HG03558 (cell line): Measurements from ENCODE around the gene ISG20L2.
"Not testable (repeated sequence)": the region's sequence is repeated elsewhere in the genome, so short reads cannot be mapped to it uniquely, and the experiment has no call there.

Source experiments
- ATAC-seq: cut with Tn5 transposase; IDR thresholded peaks from one replicate; pipeline ENCODE4 v1.9.1; 2021; ENCODE audit warnings: moderate number of reproducible peaks; ENCODE audit not compliant: unreplicated experiment; ENCODE audit errors: extremely low read depth

ISG20L2 gene, protein sequence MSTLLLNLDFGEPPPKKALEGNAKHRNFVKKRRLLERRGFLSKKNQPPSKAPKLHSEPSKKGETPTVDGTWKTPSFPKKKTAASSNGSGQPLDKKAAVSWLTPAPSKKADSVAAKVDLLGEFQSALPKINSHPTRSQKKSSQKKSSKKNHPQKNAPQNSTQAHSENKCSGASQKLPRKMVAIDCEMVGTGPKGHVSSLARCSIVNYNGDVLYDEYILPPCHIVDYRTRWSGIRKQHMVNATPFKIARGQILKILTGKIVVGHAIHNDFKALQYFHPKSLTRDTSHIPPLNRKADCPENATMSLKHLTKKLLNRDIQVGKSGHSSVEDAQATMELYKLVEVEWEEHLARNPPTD

DNA sequence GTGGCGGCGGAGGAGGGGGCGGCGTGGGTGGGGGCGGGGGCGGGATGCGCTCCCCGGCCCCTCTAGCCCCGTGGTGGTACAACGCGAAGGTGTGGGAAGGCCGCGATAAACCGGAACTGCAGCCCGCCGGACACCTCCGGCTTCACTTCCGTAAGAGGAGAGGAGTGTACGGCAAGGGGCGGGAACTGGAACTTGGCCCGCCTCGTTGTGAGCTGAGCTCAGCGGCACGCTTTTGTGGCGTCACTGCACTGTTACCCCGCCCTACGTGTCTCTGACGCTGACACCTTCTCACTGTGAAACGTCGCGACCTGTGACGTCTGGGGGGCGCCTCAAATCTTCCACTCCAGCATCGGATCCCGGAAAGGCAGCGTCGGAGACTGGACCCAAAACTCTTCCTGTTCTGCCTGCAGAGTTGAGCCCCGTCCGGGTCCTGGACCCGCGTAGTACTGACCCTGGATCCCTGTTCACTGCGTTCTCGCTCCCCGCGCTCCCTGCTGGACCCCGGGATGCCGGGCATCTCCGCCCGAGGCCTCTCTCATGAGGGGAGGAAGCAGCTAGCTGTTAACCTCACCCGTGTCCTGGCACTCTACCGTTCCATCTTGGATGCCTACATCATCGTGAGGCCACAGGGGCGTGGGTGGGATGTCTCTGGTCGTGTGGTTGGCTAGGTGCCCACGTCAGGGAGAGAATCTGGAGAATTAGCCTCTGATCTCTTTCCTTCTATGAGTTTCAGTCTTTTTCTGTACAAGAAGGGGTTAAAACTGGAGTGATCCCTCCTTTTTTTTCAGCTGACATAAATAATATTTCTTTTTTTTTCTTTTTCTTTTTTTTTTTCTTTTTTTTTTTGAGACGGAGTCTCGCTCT, at the start of gene ISG20L2:
Gene ISG20L2 (minus strand): TSS at position 168 of the 864 bp plus-strand sequence. CDS start 1,114 bp downstream, outside the sequence.
- peak; percentile 69 for ATAC-seq

DNA sequence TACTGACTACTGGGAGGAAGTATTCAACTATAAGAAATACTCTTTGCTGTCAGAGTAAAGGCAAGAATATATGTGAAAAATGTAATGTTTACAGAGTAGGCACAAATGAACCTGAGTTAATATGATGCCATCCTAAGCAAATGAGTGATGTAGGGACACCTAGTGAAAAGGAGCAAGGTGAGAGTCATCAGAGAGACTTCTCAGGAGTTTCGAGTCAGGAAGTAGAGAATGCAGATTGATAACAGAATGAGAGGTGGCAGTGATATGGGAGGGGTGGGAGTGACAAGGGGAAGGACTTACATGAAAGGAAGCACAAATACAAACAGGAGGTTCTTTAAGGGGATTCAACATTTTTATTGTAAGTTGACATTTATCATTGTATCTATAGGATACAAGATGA, 49.0 kb upstream of the ISG20L2 start:
- no peak for ATAC-seq

DNA sequence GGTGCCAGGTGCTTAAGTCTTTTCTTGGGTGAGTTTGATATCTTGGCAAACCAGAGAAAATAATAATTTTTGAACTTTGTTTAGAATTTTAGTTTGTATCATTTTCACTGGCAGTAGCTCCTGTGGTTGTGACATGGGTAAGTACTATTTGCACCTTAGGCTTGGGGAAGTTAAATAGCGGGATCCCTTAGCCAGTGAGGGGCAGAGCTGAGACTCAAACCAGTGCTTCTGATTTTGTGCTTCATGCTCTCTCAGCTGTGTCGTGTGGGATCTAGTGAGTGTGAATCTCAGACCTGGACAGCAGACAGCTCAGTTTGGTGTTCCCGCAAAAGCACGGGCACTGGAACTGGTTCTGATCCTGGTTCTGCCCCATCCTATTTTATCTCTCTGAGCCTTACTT, 48.4 kb upstream of the ISG20L2 start:
- ATAC-seq, result no peak

DNA sequence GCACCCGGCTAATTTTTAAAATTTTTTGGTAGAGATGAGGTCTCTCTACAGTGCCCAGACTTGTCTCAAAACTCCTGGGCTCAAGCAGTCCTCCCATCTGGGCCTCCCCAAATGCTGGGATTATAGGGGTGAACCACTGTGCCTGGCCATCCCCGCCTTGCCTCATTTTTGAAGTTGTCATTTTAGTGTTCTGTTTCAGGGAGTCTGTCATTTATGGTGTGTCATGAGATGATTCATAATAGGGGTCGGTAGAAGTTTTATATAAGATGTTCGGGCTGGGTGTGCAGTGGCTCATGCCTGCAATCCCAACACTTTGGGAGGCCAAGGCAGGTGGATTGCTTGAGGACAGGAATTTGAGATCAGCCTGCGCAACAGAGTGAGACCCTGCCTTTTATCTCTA, 47.2 kb upstream of the ISG20L2 start:
- ATAC-seq, result no peak

DNA sequence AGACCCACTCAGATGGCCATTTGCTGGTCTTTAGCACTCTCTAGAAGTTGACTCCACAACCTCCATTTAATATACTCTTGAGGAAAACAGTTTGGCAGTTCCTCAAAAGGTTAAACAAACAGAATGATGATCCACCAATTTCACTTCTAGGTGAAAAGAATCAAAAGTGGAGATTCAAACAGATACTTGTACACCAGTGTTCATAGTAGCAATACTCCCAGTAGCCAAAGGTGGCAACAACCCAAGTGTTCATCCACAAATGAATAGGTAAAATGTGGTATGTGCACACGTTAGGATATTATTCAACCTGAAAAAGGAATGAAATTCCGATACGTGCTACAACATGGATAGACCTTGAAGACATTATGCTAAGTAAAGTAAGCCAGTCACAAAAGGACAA, 45.0 kb upstream of the ISG20L2 start:
- no peak for ATAC-seq

DNA sequence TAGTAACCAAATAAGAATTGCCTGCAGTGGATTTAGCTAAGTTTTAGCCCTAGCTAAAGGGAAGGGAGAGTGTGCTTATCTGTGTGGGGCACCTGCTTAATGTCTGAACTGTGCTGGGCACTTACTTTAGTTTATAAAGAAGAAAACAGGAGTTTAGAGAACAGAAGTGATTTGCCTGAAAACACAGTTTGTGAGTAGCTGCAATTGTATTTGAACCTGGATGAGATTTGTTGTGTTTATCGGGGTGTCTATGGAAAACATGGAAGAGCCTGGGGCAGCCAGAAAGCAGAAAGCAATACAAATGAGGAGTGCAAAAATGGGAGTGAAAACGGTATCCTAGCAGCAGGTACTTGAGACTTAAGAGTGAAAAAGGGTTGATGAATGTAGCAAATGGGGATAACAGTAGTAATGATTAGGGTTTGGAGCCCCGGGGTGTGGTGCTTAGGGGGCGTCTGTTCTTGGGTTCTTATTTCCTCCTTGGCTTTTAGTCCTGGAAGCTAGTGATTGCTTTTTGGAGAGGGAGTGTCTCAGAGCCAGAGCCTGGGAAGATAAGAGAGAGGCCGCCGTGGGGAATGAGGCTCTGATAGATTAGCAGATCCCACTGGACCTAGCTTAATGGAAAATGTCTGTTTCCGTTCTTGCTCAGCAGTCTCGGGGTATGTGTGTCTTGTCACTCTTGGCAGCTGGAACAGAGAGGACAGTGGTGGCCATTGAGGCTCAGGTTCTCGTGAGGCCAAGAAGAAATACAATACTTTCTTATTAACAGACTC, 44.3 kb upstream of the ISG20L2 start:
- no peak for ATAC-seq

DNA sequence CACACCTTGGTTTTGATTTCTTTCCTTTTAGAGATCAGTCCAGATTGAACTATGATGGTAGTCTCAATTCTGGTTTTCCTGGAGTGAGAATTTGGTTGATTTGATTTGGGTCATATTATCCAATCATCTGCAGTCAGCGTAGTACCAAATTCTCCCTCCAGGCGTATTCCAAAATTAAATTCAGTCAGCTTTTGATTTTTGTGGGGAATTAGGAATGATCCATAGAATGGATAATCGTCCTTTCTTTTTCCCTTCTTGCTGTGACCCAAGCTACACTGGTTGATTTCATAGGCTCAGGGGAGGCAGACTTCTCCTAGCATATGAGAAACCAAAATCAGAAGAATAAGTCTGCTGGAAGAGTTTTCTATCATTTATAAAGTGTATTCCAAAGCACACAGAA, 43.7 kb upstream of the ISG20L2 start:
- no peak for ATAC-seq

DNA sequence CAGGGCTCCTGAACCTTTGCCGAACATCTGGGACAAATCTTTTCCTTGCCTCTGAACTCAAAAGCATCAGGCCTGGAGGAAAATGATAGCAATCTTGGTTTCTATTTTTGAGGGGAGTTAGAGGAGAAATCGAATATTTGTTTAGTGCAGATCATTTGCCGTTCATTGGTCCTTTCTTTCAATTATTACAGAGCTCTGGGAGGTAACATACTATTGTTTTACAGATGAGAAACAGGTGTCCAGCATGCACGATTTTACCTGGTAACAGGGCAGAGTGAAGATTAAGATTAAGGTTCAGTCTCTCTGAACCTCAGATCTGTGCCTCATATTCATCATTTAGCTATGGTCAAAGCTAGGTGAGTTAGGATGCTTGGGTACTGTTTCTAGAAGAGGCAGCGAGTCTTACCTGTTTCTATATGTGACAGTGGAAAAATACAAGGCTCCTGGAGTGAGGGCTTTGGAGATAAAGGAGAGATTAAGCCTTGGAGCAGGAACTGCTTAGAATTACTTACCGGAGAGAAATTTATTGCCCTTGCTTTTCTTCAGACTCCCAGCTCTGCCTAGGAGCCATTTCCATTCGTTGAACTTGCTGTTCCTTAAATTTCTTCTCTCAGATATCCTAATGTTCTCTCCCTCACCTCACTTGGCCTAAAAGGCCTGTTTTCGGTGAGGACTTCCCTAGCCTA, 40.2 kb upstream of the ISG20L2 start:
- no peak for ATAC-seq

DNA sequence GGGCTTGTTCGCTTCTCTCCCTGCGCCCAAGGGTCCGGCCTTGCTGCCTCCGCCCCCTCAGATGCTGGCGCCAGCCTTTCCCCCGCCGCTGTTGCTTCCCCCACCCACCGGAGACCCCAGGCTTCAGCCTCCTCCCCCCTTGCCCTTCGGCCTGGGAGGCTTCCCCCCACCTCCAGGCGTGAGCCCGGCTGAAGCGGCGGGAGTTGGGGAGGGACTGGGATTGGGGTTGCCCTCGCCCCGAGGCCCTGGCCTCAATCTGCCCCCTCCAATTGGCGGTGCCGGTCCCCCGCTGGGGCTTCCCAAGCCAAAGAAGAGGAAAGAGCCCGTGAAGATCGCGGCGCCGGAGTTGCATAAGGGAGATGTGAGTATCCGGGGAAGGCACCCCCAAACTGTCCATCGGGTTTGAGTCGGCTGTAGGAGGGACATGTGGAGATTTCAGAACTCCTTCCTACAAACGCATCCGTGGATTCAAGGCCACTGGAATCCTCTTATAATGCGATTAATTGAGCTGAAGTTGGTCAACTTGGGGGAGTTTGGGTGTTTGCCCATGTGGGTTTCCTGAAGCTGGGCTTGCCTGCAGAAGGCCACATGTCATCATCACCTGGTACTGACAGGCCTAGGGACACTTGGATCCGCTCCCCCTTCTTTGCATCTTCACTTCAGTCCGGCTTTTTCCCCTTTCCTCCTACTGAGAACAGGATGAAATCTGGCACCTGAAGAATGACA, 39.5 kb upstream of the ISG20L2 start:
- no peak for ATAC-seq

DNA sequence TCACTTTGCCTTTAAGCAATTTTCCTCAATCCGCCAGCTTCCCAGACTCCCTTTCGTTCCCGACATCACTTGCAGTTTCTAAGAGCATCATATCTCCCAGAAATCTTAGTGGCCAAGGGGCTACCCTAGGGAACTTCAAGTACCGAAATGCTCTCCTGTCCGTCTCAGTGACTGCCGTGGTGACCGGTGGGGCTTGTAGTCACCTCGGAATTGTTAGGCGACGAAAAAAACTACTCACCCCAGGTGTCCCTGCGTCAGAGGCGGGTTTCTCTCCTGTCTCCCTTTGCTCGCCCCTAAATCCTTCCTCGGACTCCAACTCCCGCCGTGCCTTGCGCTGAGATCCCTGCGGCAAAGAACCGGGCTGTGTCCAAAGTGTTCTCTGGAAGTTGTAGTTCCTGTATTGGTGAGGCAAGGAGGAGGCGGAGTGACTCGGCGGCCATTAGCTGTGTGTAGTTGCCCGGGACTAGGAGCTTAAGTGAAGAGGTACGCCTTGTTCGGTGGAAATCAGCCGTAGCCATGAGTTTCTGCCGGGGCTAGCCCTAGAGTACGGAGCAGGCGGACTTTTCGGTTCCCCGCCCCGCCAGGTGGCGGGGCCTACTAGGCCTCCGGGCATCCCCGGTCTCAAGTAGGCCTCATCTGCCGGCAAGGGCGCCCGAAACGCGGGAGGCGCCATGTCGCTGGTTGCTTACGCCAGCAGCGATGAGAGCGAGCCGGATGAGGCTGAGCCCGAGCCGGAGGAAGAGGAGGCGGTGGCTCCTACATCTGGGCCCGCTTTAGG, 38.7 kb upstream of the ISG20L2 start, which contains the start of gene PRCC:
Gene PRCC (plus strand): TSS at position 435 of the 778 bp plus-strand sequence. CDS start 237 bp downstream, at position 672.
- peak; percentile 90 for ATAC-seq

DNA sequence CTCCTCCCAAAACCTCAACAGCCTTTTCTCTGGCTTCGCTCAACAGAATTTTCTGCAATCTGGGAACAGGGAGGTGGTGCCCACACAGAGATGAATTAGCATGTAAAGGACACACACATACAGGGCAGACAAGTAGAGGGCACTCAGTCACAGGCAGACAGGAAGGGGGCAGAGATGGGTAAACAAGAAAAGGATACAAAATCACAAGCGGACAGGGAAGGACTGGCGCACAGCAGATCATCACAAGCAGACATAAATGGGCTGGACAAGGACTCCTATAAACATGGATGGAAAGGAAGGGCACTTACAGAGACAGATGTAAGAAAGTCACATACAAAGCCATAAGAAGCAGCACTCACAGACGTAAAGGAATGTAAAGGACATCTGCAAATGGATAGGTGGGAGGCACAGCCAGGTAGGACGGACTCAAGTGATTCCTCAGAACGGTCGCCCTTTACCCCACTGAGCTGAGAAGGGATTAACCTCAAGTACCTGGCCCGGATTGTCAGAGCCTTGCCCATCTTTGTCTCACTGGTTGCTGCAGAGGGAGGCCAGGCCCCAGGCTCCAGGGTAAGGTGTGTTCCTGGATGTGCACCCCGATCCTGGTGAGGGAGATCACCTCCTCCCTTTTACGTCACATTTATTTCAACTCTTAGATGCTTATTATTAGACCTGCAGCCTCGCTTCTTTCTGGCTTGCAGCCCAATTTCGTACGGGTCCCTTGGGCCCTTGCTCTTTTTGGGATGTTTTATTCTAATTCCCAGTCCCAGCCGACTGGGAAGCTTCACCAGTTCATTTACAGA, 37.9 kb upstream of the ISG20L2 start:
- ATAC-seq, result no peak

DNA sequence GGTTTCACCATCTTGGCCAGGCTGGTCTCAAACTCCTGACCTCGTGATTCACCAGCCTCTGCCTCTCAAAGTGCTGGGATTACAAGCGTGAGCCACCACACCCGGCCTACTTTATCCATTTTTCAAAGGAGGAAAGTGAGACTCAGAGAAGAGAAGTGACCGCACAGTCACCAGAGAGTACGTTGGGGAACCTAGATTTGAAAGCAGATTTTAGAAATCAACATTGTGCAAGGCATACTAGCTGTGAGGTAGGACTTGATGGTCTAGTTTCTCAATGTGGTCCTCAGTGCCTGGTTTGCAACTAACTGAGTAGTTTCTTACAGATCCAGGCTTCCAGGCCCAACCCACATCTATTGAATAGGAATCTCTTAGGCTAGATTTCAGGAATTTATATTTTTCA, 37.1 kb upstream of the ISG20L2 start:
- ATAC-seq, result no peak

DNA sequence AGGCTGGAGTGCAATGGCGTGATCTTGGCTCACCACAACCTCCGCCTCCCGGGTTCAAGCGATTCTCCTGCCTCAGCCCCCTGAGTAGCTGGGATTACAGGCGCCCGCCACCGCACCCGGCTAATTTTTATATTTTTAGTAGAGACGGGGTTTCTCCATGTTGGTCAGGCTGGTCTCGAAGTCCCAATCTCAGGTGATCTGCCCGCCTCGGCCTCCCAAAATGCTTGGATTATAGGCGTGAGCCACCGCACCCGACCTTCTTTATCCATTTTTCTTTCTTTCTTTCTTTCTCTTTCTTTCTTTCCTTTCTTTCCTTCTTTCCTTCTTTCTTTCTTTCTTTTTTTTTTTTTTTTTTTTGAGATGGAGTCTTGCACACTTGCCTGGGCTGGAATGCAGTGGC, 36.6 kb upstream of the ISG20L2 start:
- ATAC-seq, result not testable (repeated sequence)

DNA sequence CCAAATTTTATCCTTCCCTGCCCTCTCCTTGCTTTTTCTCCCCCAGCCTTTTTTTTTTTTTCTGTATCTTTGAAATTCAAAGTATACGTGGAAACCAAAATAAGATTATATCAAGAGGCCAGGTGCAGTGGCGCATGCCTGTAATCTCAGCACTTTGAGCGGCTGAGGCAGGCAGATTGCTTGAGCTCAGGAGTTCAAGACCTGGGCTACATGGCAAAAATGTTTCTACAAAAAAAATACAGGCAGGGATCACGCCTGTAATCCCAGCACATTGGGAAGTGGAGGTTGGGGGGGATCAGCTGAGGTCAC, 32.2 kb upstream of the ISG20L2 start:
- ATAC-seq, result no peak

DNA sequence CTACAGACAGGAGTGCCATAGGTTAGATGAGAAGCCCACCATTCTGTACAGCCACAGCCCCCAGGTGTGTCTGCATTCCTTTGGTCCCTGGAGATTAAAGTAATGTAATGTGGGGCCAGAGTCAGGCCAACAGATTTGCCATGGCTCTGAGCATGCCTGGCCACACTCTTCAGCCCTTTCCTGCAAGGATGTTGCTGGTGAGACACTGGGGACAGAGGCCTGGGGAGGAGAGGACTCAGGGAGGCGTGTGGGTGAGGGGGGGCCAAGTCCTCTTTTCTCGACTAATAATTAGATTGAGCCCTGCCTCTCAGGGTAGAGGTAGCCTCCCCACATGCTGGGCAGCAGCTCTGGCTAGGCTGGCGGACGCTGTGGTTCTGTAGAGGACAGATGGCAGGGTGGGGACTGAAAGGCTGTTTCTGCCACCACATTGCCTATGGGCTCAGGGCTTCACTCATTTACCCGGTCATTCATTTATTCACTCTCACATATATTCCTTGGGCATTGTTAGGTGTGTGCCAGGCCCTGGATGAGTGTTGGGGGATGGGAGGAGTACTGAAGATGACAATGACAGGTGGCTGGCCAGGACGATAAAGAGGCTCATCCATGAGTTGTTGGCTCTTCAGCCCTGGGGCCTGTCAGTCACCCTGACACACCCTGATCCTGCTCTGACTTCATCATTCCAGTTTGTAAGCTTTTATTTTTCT, 31.7 kb upstream of the ISG20L2 start:
- no peak for ATAC-seq

DNA sequence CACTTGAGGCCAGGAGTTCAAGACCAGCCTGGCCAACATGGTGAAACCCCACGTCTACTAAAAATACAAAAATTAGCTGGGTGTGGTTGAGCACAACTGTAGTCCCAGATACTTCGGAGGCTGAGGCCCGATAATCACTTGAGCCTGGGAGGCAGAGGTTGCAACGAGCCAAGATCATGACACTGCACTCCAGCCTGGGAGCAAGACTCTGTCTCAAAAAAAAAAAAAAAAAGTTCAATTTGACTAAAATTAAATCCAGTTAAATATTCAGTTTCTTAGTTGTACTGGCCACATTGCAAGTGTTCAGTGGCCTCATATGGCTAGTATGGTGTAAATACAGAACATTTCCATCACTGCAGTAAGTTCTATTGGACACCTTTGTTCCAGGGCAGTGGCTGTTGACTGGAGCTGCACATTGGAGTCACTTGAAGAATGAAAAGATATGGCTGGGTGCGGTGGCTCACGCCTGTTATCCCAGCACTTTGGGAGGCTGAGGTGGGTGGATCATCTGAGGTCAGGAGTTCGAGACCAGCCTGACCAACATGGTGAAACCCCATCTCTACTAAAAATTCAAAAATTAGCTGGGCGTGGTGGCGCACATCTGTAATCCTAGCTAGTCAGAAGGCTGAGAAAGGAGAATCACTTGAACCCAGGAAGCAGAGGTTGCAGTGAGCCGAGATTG, 29.1 kb upstream of the ISG20L2 start:
- not testable (repeated sequence) for ATAC-seq

DNA sequence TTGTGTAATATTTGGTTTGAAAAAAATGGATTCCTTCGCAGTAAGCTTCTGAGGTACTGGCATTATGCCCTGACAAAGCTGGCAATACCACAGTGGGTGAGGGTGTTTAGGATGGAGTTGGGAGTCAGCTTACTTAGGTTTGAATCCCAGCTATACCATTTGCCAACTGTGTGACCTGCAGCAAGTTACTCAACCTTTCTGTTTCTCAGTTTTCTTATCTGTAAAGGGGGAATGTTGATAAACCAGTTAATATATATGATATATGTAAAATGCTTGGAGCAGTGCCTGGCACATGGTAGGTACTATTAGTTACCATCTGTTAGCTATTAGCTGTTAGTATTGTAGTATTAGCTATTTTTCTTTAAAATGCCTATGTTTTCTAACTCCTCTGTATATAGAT, 27.8 kb upstream of the ISG20L2 start:
- no peak for ATAC-seq
